ENCODE data around the gene MYH16.

MYH16 gene

GRCh38 chr7:99255463-99255862 lies 17.2 kb upstream of the MYH16 start:
- H3K4me3 ChIP-seq (ENCODE audit: low read depth, low read length): no peak overlapping the region
- TF ChIP-seq, protein P1, sequence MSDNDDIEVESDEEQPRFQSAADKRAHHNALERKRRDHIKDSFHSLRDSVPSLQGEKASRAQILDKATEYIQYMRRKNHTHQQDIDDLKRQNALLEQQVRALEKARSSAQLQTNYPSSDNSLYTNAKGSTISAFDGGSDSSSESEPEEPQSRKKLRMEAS (IDR thresholded peaks at IDR 0.05; ENCODE audit: low read depth, low read length): no peak
- TF ChIP-seq CTCF (IDR thresholded peaks at IDR 0.05; ENCODE audit: low read depth, low read length) (no peak), MYC (IDR thresholded peaks at IDR 0.05; ENCODE audit: low read depth, low read length) (no peak), POLR2A (IDR thresholded peaks at IDR 0.05; ENCODE audit: extremely low read depth, insufficient read length) (no peak)
- DNase-seq (ENCODE audit: low read depth): peak; percentile 65

DNA sequence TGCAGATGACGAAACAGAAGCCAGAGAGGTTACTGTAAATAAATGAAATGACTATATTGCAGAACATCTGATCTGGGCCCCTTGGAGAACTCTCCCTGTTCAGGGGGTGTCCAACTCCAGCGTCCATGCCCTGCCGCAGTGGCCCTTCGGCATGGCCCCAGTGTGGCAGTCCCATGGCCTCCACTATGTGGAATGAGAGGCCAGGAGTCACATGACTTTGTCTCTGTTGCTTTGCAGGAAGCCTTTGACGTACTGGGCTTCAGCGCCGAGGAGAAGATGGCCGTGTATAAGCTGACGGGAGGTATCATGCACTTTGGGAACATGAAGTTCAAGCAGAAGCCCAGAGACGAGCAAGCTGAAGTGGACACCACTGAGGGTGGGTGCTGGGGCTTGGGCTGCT lies 15.6 kb upstream of the MYH16 start:
- no peak for DNase-seq (ENCODE audit: low read depth)
- H3K4me3 ChIP-seq (ENCODE audit: low read depth, low read length): no peak overlapping the region
- TF ChIP-seq, protein P1 (IDR thresholded peaks at IDR 0.05; ENCODE audit: low read depth, low read length): no peak
- TF ChIP-seq CTCF (IDR thresholded peaks at IDR 0.05; ENCODE audit: low read depth, low read length): no peak
- TF ChIP-seq POLR2A (IDR thresholded peaks at IDR 0.05; ENCODE audit: extremely low read depth, insufficient read length): no peak
- TF ChIP-seq MYC (IDR thresholded peaks at IDR 0.05; ENCODE audit: low read depth, low read length): no peak

DNA sequence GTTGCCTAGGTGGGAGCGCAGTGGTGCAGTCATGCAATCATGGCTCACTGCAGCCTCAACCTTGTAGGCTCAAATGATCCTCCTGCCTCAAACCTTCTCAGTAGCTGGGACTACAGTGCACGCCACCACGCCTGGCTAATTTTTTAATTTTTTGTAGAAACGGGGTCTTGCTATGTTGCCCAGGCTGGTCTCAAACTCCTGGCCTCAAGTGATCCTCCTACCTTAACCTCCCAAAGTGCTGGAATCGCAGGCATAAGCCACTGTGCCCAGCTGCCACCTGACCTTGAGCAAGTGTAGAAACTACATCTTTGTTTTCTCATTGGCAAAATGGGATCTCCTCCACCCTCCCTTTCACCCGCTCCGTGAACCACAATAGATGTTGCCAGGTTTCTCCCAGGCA lies 15.0 kb upstream of the MYH16 start:
- no peak for DNase-seq (ENCODE audit: low read depth)
- H3K4me3 ChIP-seq (ENCODE audit: low read depth, low read length): no peak overlapping the region
- TF ChIP-seq, protein P1 (IDR thresholded peaks at IDR 0.05; ENCODE audit: low read depth, low read length): no peak
- TF ChIP-seq POLR2A (IDR thresholded peaks at IDR 0.05; ENCODE audit: extremely low read depth, insufficient read length) (no peak), CTCF (IDR thresholded peaks at IDR 0.05; ENCODE audit: low read depth, low read length) (no peak), MYC (IDR thresholded peaks at IDR 0.05; ENCODE audit: low read depth, low read length) (no peak)

- TF ChIP-seq CTCF (IDR thresholded peaks at IDR 0.05; ENCODE audit: low read depth, low read length) (no peak), MYC (IDR thresholded peaks at IDR 0.05; ENCODE audit: low read depth, low read length) (no peak), POLR2A (IDR thresholded peaks at IDR 0.05; ENCODE audit: extremely low read depth, insufficient read length) (no peak)
- TF ChIP-seq, protein P1 (IDR thresholded peaks at IDR 0.05; ENCODE audit: low read depth, low read length): no peak
- no peak for DNase-seq (ENCODE audit: low read depth)
These were observed 14.1 kb upstream of the MYH16 start for GRCh38 chr7:99258501-99258900.

DNA sequence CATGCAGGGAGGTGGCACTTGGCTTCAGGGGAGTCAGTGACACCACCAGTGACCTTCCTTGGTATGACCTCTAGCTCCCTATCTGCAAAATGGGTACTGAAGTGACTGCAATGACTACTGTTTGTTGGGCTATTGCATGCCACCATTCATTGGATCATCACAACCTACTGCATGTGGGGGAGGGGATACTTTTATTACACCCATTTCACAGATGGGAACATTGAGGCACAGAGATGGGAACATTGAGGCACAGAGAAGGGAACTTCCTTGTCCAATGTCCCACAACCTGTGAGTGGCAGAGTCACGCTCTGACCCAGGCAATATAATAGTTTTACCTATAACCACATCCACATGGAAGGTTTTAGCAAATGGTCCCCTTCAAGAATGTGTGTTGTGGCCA lies 12.2 kb upstream of the MYH16 start:
- TF ChIP-seq, protein P1 (IDR thresholded peaks at IDR 0.05; ENCODE audit: low read depth, low read length): no peak
- TF ChIP-seq CTCF (IDR thresholded peaks at IDR 0.05; ENCODE audit: low read depth, low read length) (no peak), POLR2A (IDR thresholded peaks at IDR 0.05; ENCODE audit: extremely low read depth, insufficient read length) (no peak), MYC (IDR thresholded peaks at IDR 0.05; ENCODE audit: low read depth, low read length) (no peak)
- DNase-seq (ENCODE audit: low read depth): no peak
- H3K4me3 ChIP-seq (ENCODE audit: low read depth, low read length): no peak overlapping the region

More at GRCh38 chr7:99258501-99258900, 14.1 kb upstream of the MYH16 start:
- no peak overlapping the region for H3K4me3 ChIP-seq (ENCODE audit: low read depth, low read length)

DNA sequence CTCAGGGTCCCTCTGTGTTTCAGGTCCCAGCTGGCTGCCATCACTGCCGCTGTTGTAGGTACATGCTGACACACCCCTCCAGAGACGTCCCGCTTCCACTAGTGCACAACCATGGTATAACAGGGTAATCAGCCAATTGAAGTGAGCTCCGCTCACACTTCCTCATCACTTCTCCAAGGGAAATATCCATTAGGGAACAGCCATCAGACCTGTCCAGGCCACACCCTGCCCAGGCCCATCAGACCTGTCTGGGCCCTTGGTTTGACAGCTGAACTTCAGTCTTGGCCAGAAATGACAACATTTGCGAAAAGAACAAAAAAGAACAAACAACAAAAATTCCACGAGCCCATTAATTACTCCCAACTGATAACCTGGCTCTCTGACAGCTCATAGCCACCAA lies 11.0 kb upstream of the MYH16 start:
- TF ChIP-seq, protein P1 (IDR thresholded peaks at IDR 0.05; ENCODE audit: low read depth, low read length): no peak
- no peak for TF ChIP-seq POLR2A (IDR thresholded peaks at IDR 0.05; ENCODE audit: extremely low read depth, insufficient read length)
- no peak overlapping the region for H3K4me3 ChIP-seq (ENCODE audit: low read depth, low read length)
- DNase-seq (ENCODE audit: low read depth): no peak
